ENCODE results near the gene GRIK4.
"Not testable (repeated sequence)": the region's sequence is repeated elsewhere in the genome, so short reads cannot be mapped to it uniquely, and the experiment has no call there.

The GRIK4 gene

GRCh38 chr11:121004206-121004840 is 492.8 kb downstream of the GRIK4 start:
- DNase-seq (ENCODE audit: extremely low read depth, low read depth), result no peak
- TF ChIP-seq CTCF (IDR thresholded peaks at IDR 0.05; ENCODE audit: low read depth, low read length), result no peak

- DNase-seq (ENCODE audit: extremely low read depth, low read depth), result no peak
Measured at GRCh38 chr11:121006922-121007321, 495.4 kb downstream of the GRIK4 start.

GRCh38 chr11:121008551-121008950 is 497.0 kb downstream of the GRIK4 start:
- DNase-seq (ENCODE audit: extremely low read depth, low read depth), result no peak
- TF ChIP-seq CTCF (IDR thresholded peaks at IDR 0.05; ENCODE audit: low read depth, low read length), result no peak

More at GRCh38 chr11:121006922-121007321, 495.4 kb downstream of the GRIK4 start:
- TF ChIP-seq CTCF (IDR thresholded peaks at IDR 0.05; ENCODE audit: low read depth, low read length), result no peak

GRCh38 chr11:121012091-121012490 is 500.5 kb downstream of the GRIK4 start:
- no peak for DNase-seq (ENCODE audit: extremely low read depth, low read depth)
- no peak for TF ChIP-seq CTCF (IDR thresholded peaks at IDR 0.05; ENCODE audit: low read depth, low read length)

- no peak for DNase-seq (ENCODE audit: extremely low read depth, low read depth)
- TF ChIP-seq CTCF (IDR thresholded peaks at IDR 0.05; ENCODE audit: low read depth, low read length), result no peak
Measured at GRCh38 chr11:121018746-121019145, 507.2 kb downstream of the GRIK4 start.

GRCh38 chr11:121021718-121022117 is 510.2 kb downstream of the GRIK4 start:
- DNase-seq (ENCODE audit: extremely low read depth, low read depth), result not testable (repeated sequence)

GRCh38 chr11:121023848-121024751 is 512.6 kb downstream of the GRIK4 start, which contains the start of gene TBCEL:
Gene TBCEL, plus strand, starts transcription at chr11:121024102. Its CDS starts 21,589 bp downstream, at chr11:121045691.
- TF ChIP-seq CTCF (IDR thresholded peaks at IDR 0.05; ENCODE audit: low read depth, low read length), result no peak
- DNase-seq (ENCODE audit: extremely low read depth, low read depth), result peak; percentile 48
